ENCODE data around the gene PSMB7.

Gene PSMB7

DNA sequence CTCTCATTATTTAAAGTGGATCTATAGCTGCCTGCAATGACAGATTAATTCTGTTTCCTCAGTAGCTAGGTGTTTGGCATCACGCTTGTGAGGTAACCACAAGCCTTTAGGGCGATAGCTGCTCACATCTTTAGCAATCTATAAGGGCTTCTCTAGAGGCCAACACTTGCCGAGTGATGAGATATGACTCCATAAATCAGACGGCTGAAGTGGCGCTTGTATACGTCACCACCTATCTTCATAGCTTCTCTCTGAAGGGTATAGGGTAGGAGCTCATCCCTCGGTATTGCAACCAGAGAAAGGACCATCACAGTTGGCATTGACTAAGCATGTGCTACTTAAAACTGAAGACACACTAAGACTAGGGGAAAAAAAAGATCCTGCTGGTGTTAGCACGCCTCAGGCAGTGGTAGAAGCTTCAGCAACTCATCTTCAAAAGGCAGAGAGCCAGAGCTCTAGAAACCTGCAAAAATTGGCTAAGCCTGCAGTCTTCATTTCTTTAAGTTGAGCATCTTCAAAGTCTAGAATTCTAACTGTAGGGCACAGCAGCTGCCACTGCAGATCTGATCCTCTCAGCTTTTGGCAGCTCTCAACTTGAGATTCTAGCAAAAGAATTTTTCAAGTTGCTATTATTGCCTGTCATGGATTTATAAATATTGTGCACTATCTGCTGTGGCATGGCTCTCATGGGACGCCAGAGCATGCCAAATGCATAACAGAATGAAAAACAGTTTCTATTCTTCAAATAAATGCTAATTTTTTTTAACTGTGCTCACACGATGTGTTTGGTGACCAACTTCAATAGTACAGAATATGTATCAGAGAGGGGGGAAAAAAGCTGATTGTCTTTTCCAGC lies 37.5 kb downstream of the PSMB7 start:
- no peak for DNase-seq

GRCh38 chr9:124376329-124376728 lies 38.9 kb downstream of the PSMB7 start:
- DNase-seq: no peak

DNA sequence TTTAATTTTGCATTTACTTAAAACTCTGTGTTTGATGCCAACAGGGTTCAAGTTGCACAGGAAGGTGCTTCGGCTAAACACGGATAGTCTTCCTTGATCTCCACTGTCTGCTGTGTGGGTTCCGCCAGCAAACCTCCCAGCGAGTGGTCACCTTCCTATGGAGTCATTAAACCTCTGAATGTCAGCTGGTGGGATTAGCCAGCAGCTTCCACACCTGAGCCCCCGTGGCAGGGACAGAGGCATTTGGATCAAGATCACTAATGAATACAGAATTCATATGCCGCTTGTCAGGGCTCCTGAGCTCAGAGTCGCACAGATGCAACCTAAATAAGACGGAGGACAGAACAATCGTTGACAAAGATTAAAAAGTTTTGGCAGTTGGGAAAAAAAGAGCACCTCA lies 39.5 kb downstream of the PSMB7 start:
- no peak for DNase-seq

- DNase-seq: no peak
Observed at GRCh38 chr9:124373851-124374250, 41.4 kb downstream of the PSMB7 start.

DNA sequence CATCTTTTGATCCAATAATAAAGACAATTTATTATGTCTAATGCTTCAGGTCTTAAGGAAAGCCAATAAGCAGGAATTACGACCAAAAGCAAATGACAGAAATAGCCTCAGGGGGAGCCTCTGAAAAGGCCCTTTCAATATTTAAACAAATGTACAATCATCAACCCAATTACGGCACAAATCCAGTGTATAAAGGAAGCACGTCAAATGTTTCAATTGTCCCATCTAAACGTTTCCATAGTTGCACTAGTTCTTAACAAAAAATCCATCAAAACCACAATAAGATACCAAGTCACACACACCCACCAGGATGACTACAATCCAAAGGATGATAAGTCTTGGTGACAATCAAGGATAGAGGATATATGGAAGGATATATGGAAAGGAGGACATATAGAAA lies 41.9 kb downstream of the PSMB7 start:
- no peak for DNase-seq

GRCh38 chr9:124372038-124372437 lies 43.2 kb downstream of the PSMB7 start:
- DNase-seq: no peak

- no peak for DNase-seq
Observed at GRCh38 chr9:124370896-124371582, 44.2 kb downstream of the PSMB7 start.

- DNase-seq: no peak
Observed at GRCh38 chr9:124369231-124369797, 45.9 kb downstream of the PSMB7 start.

- DNase-seq: no peak
Observed at GRCh38 chr9:124368692-124369091, 46.5 kb downstream of the PSMB7 start.

- DNase-seq: no peak
Observed at GRCh38 chr9:124366476-124367220, 48.6 kb downstream of the PSMB7 start.

- no peak for DNase-seq
Observed at GRCh38 chr9:124365036-124365435, 50.2 kb downstream of the PSMB7 start.

DNA sequence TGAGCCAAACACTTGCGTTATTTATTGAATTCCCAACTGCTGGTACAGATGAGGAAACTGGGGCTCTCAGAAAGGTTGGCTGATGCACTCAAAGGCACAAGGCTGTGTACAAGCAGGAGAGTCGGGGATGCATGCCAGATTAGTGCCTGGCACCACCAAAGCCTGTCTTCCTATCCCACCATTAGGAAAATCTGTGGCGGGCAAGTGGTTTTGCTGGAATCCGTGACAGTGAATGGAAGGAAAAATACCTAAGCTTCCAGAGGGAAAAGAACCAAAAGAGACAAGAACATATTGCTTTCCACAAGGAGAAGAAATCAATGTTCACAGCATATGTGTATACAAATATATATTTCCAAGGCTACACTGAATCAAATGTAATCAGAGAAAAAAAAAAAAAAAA lies 51.1 kb downstream of the PSMB7 start:
- no peak for DNase-seq

GRCh38 chr9:124363326-124364096 lies 51.7 kb downstream of the PSMB7 start:
- no peak for DNase-seq

DNA sequence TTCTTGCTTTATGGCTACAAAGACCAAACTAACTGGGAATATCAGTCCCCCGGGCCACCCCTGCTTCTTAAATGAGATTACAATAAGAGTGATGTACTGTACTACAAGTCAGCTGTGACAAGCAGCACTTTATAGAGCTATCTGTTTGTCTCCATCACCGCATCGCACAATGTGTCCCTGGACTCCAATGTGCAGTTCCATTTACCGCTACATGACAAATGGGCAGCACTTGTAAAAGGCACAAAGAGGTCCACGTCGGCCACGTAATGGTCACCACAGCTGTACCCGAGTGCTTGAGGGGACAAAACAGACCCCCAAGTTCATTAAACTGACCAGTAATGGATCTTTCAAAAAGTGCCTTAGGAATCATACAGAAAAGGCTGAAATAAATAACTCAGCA lies 54.1 kb downstream of the PSMB7 start:
- no peak for DNase-seq

GRCh38 chr9:124359855-124360678 lies 55.2 kb downstream of the PSMB7 start:
- DNase-seq: no peak

DNA sequence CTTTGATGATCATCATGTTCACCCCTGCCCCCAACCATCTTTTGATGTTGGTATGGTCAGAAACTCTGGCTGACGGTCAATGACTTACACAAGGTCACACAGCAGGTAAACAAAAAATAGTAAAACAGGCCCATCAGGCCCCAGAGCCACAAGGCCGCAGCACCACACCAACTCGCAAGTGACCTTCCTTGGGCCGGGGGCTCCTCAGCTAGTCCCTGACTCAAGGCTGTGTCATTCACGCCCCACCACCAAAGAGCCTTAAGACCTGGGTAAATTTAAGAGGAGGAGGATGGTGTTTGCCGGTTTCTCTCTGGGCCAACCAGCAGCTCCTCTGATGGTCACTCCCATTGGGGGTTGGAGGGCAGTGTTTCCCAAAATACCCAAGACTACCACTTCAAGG lies 55.8 kb downstream of the PSMB7 start:
- DNase-seq: no peak

DNA sequence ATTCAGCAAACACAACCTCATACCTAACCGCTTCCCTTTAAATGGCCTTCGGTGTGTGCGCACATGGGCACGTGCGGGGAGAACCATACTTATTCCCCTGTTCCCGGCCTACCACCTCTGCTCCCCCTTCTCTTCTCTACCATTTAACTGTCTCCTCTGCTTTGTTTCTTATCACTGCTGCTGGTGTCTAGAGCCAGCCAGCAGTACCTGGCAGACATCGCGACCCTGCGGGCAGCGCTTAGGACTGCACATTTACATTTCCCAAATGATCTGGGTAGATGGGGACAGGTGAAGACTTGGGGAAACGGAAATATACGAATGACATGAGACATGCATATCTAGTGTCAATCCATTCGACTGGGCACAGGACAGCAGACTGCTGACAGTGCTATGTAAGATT lies 56.6 kb downstream of the PSMB7 start:
- DNase-seq: no peak

- DNase-seq: no peak
Observed at GRCh38 chr9:124357721-124358361, 57.4 kb downstream of the PSMB7 start.

- DNase-seq: no peak
Observed at GRCh38 chr9:124356745-124357390, 58.4 kb downstream of the PSMB7 start.

DNA sequence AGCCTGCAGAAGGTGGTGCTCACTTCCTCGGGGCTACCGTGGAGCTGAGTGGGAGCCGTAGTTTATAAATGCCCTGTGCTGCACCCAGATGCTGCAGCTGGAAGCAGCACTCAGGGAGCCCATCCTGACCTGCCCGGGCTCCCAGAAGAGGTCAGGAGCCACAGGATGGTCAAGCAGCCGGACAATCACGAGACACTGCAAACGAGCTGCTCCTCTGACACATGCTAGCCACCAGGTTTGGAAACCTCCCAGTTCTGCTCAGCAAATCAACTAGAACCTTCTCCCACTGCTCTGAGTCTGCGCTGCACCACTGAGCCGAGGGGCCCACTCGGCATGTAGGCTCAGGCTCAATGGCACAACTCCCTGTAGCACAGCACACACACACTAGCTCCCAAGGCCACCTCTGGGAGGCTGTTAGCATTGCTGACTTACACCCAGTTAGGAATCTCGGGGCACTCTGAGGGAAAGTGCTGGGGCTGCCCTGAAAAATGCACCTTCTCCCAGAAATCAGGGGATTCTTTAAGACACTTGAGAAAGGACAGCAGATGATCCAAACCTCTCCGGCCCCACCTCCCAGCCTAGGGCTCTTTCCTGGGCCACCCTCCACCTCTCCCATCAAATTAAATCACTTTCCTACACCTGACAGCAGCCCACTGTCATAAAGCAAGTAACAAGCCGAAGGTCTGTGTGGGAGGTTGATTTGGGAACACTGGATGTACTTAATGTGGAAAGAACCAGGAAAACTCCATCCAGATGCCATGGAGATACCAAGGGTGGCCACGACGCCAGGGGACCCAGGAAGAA lies 59.1 kb downstream of the PSMB7 start:
- DNase-seq: no peak
